ENCODE data around the gene RP9. TPM values are rescaled to one million over a fixed set of nuclear protein-coding genes. Genes with fewer than 3 reads are reported as not detected.
A peak's percentile ranks its signal among the peaks of the same experiment; 100 is the strongest.

Gene RP9
- polyA plus RNA-seq (2013, experiment 1 of 2; ENCODE audit: insufficient read length) = 24.5 TPM
- polyA plus RNA-seq (2013, experiment 2 of 2; ENCODE audit: insufficient read length) = 21.8 TPM

- peak; percentile 73 for DNase-seq
Observed at GRCh38 chr7:33109005-33109757, at the start of gene RP9. TSS of gene RP9 (minus strand) at chr7:33109404. CDS start at chr7:33109372, 32 bp downstream.

- peak; percentile 25 for DNase-seq
Observed at GRCh38 chr7:33157781-33158180, 48.6 kb upstream of the RP9 start.

GRCh38 chr7:33157311-33157710, 48.1 kb upstream of the RP9 start:
- peak; percentile 19 for DNase-seq

GRCh38 chr7:33156441-33156840, 47.2 kb upstream of the RP9 start:
- DNase-seq = no peak

GRCh38 chr7:33155811-33156210, 46.6 kb upstream of the RP9 start:
- peak; percentile 65 for DNase-seq

GRCh38 chr7:33152087-33152486, 42.9 kb upstream of the RP9 start:
- no peak for DNase-seq

GRCh38 chr7:33145156-33145555, 36.0 kb upstream of the RP9 start:
- no peak for DNase-seq

GRCh38 chr7:33143996-33144718, 35.0 kb upstream of the RP9 start:
- DNase-seq = peak; percentile 7

GRCh38 chr7:33142585-33142984, 33.4 kb upstream of the RP9 start:
- DNase-seq = no peak

GRCh38 chr7:33137103-33137502, 27.9 kb upstream of the RP9 start:
- no peak for DNase-seq

- DNase-seq = no peak
Observed at GRCh38 chr7:33130184-33130583, 21.0 kb upstream of the RP9 start.

GRCh38 chr7:33129806-33130153, 20.6 kb upstream of the RP9 start:
- DNase-seq = no peak

- peak; percentile 95 for DNase-seq
Observed at GRCh38 chr7:33128990-33129805, 20.0 kb upstream of the RP9 start, which contains the start of gene BBS9. TSS of gene BBS9 (plus strand) at chr7:33129564. CDS start at chr7:33146253, 16,689 bp downstream.

- DNase-seq = no peak
Observed at GRCh38 chr7:33128631-33128989, 19.4 kb upstream of the RP9 start.

GRCh38 chr7:33127085-33127484, 17.9 kb upstream of the RP9 start:
- DNase-seq = no peak

GRCh38 chr7:33118383-33118782, 9.2 kb upstream of the RP9 start:
- DNase-seq = no peak

GRCh38 chr7:33114976-33115375, 5.8 kb upstream of the RP9 start:
- DNase-seq = no peak

GRCh38 chr7:33111614-33112013, 2.4 kb upstream of the RP9 start:
- no peak for DNase-seq

- peak; percentile 15 for DNase-seq
Observed at GRCh38 chr7:33109758-33110238, 594 bp upstream of the RP9 start.

GRCh38 chr7:33108554-33109004, 625 bp downstream of the RP9 start:
- no peak for DNase-seq

GRCh38 chr7:33107136-33108066, 1.8 kb downstream of the RP9 start:
- DNase-seq = peak; percentile 59

GRCh38 chr7:33101906-33102305, 7.3 kb downstream of the RP9 start:
- DNase-seq = no peak
